Astrocyte of the hippocampus (primary cell): ENCODE results near the gene ASF1B.

Source experiments
- DNase-seq: peaks from one replicate; pipeline ENCODE4 v3.0.0; 2011; ENCODE audit warnings: low read depth, low spot score

ASF1B gene

GRCh38 chr19:14111486-14111885 lies 24.9 kb downstream of the ASF1B start:
- DNase-seq, result no peak

- no peak for DNase-seq
Measured at GRCh38 chr19:14110650-14111049, 25.7 kb downstream of the ASF1B start.

- peak; percentile 52 for DNase-seq
Measured at GRCh38 chr19:14107581-14108461, 28.6 kb downstream of the ASF1B start.

- no peak for DNase-seq
Measured at GRCh38 chr19:14106840-14107239, 29.5 kb downstream of the ASF1B start.

- DNase-seq, result no peak
Measured at GRCh38 chr19:14105680-14106079, 30.7 kb downstream of the ASF1B start.

- DNase-seq, result no peak
Measured at GRCh38 chr19:14103310-14103709, 33.1 kb downstream of the ASF1B start.

GRCh38 chr19:14102756-14103155 lies 33.6 kb downstream of the ASF1B start:
- no peak for DNase-seq

GRCh38 chr19:14102102-14102696 lies 34.2 kb downstream of the ASF1B start:
- DNase-seq, result no peak

- no peak for DNase-seq
Measured at GRCh38 chr19:14101003-14101545, 35.3 kb downstream of the ASF1B start.

- peak; percentile 21 for DNase-seq
Measured at GRCh38 chr19:14097532-14098151, 38.7 kb downstream of the ASF1B start.

- no peak for DNase-seq
Measured at GRCh38 chr19:14096272-14096992, 40.0 kb downstream of the ASF1B start.

GRCh38 chr19:14094854-14095253 lies 41.5 kb downstream of the ASF1B start:
- no peak for DNase-seq

- no peak for DNase-seq
Measured at GRCh38 chr19:14093117-14093823, 43.1 kb downstream of the ASF1B start.

- DNase-seq, result peak; percentile 18
Measured at GRCh38 chr19:14091813-14092462, 44.5 kb downstream of the ASF1B start.

- peak; percentile 72 for DNase-seq
Measured at GRCh38 chr19:14091081-14091812, 45.1 kb downstream of the ASF1B start.

GRCh38 chr19:14090509-14091080 lies 45.8 kb downstream of the ASF1B start, which contains the start of gene SAMD1:
Gene SAMD1 (minus strand): TSS chr19:14090751.
- peak; percentile 95 for DNase-seq

GRCh38 chr19:14089662-14090508 lies 46.5 kb downstream of the ASF1B start:
- peak; percentile 80 for DNase-seq

GRCh38 chr19:14089412-14089661 lies 47.1 kb downstream of the ASF1B start:
- DNase-seq, result peak; percentile 38
